Thyroid gland (tissue), 4 donors: ENCODE measurements around the gene MRPS18C. TPM values are rescaled to one million over a fixed set of nuclear protein-coding genes. Genes with fewer than 3 reads are reported as not detected.
A peak's percentile ranks its signal among the peaks of the same experiment; 100 is the strongest.

ENCODE experiments used
- DNase-seq, 2 donors: peaks; one replicate each; pipeline ENCODE4 v3.0.0-alpha.2; 2019
- H3K27ac ChIP-seq, 3 donors: fragments of 200-600 bp; sonication (generic); 1 replicate in 2 of 3; 2 replicates in 1 of 3; pipeline ENCODE4 v1.5.1; 2016 to 2019; ENCODE audit warnings: mild to moderate bottlenecking in 1 of 3, moderate library complexity in 1 of 3
- H3K27me3 ChIP-seq: fragments of 200-600 bp; sonication (generic); one replicate; pipeline ENCODE4 v1.5.1; 2019
- H3K36me3 ChIP-seq, 2 donors: fragments of 200-600 bp; sonication (generic); one replicate each; pipeline ENCODE4 v1.5.1; 2016 to 2019
- H3K4me1 ChIP-seq, 2 donors: fragments of 200-600 bp; sonication (generic); one replicate each; pipeline ENCODE4 v1.5.1; 2017 to 2019
- H3K4me3 ChIP-seq, 3 donors: fragments of 200-600 bp; sonication (generic); replicated peaks in 1 of 3; 1 replicate in 2 of 3; 2 replicates in 1 of 3; pipeline ENCODE4 v1.5.1; 2016; ENCODE audit warnings: mild to moderate bottlenecking in 1 of 3
- H3K9me3 ChIP-seq: fragments of 200-600 bp; sonication (generic); one replicate; pipeline ENCODE4 v1.5.1; 2017
- POLR2A ChIP-seq, 2 donors: fragments of 450-650 bp; IDR thresholded peaks; one replicate each; pipeline ENCODE4 v1.6.1; 2017; ENCODE audit warnings: antibody characterized with exemption in 2 of 2, mild to moderate bottlenecking in 2 of 2, moderate library complexity in 1 of 2
- WGBS, 2 donors: methylation state at CpG; one replicate each; pipeline ENCODE4 v1.1.5; 2017; 5-methylcytosine and 5-hydroxymethylcytosine counted together
- intact Hi-C: fragments of 100-400 bp; cut with DNase I; formaldehyde crosslinking; loops from one replicate; pipeline ENCODE4 v1.15.1; 2023
- total RNA-seq, 4 donors: library from RNA; depleted of rRNA; stranded (reverse); fragments of >200 nt; gene quantifications; one replicate each; pipeline ENCODE4 v1.2.3, GENCODE V29; 2016
- TF ChIP-seq, protein P1 (sequence below), 6 experiments: fragments of 200-600 bp in 3 of 6; fragments of 450-650 bp in 3 of 6; sonication (generic) in 3 of 6; IDR thresholded peaks; one replicate each; pipeline ENCODE4 v1.5.1; 2016 to 2019; ENCODE audit warnings: antibody characterized with exemption in 6 of 6, mild to moderate bottlenecking in 2 of 6, inconsistent platforms in 1 of 6, moderate library complexity in 1 of 6

MRPS18C gene
- total RNA-seq, 4 donors from 2014 or later: 21.6 to 25.9 (median 22.3) TPM

DNA sequence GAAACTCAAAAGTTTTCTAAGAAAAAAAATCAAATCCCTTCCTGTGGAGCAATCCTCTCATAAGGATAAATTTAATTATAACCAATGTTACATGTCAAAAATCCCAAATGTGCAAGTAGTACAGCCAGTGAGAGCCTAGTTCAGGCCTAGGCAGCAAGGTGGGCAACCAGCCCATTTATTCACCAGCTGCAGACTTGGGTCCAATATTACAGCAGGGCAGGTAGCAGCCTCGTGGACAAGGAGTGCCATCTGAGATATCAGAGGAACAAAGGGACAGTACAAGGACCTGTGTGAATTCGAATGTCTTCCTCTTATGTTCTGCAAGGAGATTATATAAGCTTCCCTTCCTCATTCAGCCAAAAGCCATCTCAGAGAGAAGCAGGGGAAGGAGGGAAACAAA lies 6.8 kb upstream of the MRPS18C start:
- Histone ChIP-seq H3K36me3 (peaks cover 8 to 13% of the 10 kb centered on the region in 2 donors), H3K4me3 (no peak overlapping the region), H3K9me3 (no peaks in the 10 kb centered on the region), H3K27me3 (no peaks in the 10 kb centered on the region), H3K27ac (no peak overlapping the region), H3K4me1 (peaks cover 0 to 3% of the 10 kb centered on the region in 2 donors)
- TF ChIP-seq POLR2A (IDR thresholded peaks at IDR 0.05): no peak
- TF ChIP-seq, protein P1, sequence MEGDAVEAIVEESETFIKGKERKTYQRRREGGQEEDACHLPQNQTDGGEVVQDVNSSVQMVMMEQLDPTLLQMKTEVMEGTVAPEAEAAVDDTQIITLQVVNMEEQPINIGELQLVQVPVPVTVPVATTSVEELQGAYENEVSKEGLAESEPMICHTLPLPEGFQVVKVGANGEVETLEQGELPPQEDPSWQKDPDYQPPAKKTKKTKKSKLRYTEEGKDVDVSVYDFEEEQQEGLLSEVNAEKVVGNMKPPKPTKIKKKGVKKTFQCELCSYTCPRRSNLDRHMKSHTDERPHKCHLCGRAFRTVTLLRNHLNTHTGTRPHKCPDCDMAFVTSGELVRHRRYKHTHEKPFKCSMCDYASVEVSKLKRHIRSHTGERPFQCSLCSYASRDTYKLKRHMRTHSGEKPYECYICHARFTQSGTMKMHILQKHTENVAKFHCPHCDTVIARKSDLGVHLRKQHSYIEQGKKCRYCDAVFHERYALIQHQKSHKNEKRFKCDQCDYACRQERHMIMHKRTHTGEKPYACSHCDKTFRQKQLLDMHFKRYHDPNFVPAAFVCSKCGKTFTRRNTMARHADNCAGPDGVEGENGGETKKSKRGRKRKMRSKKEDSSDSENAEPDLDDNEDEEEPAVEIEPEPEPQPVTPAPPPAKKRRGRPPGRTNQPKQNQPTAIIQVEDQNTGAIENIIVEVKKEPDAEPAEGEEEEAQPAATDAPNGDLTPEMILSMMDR (IDR thresholded peaks at IDR 0.05): no peak
- DNase-seq: no peak
- 64 to 82% methylated on average over 2 of the region's 2 CpGs for WGBS, 2 donors
- intact Hi-C loops: no loop called here

DNA sequence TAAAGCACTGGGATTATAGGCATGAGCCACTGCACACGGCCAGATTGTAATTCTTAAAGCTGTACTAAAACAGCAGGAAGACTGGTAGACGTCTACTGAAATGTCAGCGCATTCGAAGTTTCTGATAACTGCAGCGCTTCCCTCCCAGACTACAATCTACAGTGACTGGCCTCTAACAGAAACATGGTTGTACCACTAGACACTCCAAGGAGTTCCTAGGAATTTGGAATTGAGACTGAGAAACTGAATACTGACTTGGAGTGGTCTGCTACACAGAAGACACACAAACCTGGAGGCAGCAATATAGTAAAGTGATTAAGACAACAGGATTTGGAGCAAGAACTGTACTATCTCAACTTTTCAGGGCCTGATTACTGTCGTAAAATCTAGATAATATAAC lies 1.2 kb upstream of the MRPS18C start:
- 23 to 31% methylated on average over 6 of the region's 6 CpGs for WGBS, 2 donors
- Histone ChIP-seq H3K9me3 (no peaks in the 10 kb centered on the region), H3K36me3 (peaks cover 9 to 16% of the 10 kb centered on the region in 2 donors), H3K4me3 (peak overlapping the region in 2 of 3 donors; percentile 59 to 69), H3K27ac (peak overlapping the region; percentile 2 to 99 (median 98)), H3K27me3 (no peaks in the 10 kb centered on the region), H3K4me1 (peaks cover 11 to 20% of the 10 kb centered on the region in 2 donors)
- no peak for DNase-seq
- intact Hi-C loops: no loop called here
- TF ChIP-seq, protein P1 (IDR thresholded peaks at IDR 0.05): no peak
- TF ChIP-seq POLR2A (IDR thresholded peaks at IDR 0.05): no peak

DNA sequence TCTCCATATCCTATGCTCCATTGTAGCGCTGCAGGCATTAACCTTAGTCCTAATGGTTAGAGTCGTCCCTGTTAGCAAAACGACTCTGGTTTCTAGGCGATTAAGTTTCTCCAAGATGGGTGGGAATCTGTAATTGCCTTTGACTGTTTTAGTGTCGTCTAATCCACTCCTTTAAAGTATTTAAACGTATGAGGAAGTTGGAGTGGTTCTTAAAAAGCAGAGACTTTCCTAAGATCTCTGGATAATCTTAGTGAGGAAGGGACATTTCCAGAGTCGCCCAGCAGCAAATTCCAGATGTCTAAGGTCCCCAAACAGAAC lies 285 bp downstream of the MRPS18C start:
- intact Hi-C loops: no loop called here
- no peaks in the 10 kb centered on the region for H3K9me3 ChIP-seq
- no peak for DNase-seq
- H3K27me3 ChIP-seq: no peaks in the 10 kb centered on the region
- peaks cover 22 to 29% of the 10 kb centered on the region in 2 donors for H3K36me3 ChIP-seq
- peaks cover 11 to 20% of the 10 kb centered on the region in 2 donors for H3K4me1 ChIP-seq
- peak in 1 of 2 donors; percentile 20 for TF ChIP-seq POLR2A (IDR thresholded peaks at IDR 0.05)
- TF ChIP-seq, protein P1 (IDR thresholded peaks at IDR 0.05): no peak
- H3K4me3 ChIP-seq: peak overlapping the region; percentile 38 to 70 (median 69)
- peak overlapping the region; percentile 92 to 99 (median 98) for H3K27ac ChIP-seq
- 0% methylated on average over 7 of the region's 7 CpGs for WGBS, 2 donors

DNA sequence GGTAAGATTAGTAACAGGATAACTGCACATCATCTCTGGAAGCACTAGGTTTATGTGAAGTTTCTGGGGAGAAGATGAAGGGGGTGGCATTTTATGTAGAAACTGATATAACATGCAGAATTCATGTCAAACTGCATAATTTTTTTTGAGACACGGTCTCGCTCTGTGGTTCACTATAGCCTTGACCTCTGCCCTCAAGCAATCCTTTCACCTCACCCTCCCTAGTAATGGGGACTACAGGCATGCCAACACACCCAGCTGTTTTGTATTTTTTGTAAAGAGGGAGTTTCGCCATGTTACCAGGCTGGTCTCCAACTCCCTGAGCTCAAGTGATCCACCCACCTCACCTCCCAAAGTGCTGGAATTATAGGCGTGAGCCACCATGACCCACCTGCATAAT lies 17.6 kb downstream of the MRPS18C start:
- Histone ChIP-seq H3K36me3 (peaks cover 0 to 5% of the 10 kb centered on the region in 2 donors), H3K27ac (no peak overlapping the region), H3K27me3 (no peaks in the 10 kb centered on the region), H3K4me1 (no peaks in the 10 kb centered on the region), H3K4me3 (no peak overlapping the region), H3K9me3 (no peaks in the 10 kb centered on the region)
- WGBS, 2 donors: 83 to 100% methylated on average over 4 of the region's 4 CpGs
- intact Hi-C loops: no loop called here
- no peak for DNase-seq
- TF ChIP-seq POLR2A (IDR thresholded peaks at IDR 0.05): no peak
- TF ChIP-seq, protein P1 (IDR thresholded peaks at IDR 0.05): no peak

DNA sequence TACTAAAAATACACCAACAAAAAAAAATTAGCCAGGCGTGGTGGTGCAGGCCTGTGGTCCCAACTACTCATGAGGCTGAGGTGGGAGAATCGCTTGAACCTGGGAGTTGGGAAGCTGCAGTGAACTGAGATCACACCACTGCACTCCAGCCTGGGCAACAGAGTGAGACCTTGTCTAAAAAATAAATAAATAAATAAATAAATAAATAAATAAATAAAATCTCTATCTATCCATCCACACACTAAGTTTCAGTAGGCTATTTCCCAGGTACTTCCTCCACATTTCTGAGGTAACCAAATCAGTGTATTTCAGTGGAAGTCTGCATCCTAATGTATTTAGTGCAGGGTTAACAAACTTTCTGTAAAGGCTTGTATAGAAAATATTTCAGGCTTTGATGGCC lies 18.1 kb downstream of the MRPS18C start:
- Histone ChIP-seq H3K27me3 (no peaks in the 10 kb centered on the region), H3K4me1 (no peaks in the 10 kb centered on the region), H3K27ac (no peak overlapping the region), H3K9me3 (no peaks in the 10 kb centered on the region), H3K4me3 (no peak overlapping the region), H3K36me3 (peaks cover 0 to 5% of the 10 kb centered on the region in 2 donors)
- WGBS, 2 donors: 91 to 94% methylated on average over 2 of the region's 2 CpGs
- no peak for DNase-seq
- intact Hi-C loops: no loop called here
- TF ChIP-seq, protein P1 (IDR thresholded peaks at IDR 0.05): no peak
- TF ChIP-seq POLR2A (IDR thresholded peaks at IDR 0.05): no peak
